Loucy (cell line): ENCODE results near the gene PHC3.

Source experiments
- EZH2phosphoT487 ChIP-seq: fragments of 200-600 bp; IDR thresholded peaks from 2 replicates; pipeline ENCODE4 v1.6.1; 2018; ENCODE audit warnings: antibody characterized with exemption, mild to moderate bottlenecking, moderate library complexity, borderline replicate concordance
- TF ChIP-seq, protein P1 (sequence below): fragments of 200-600 bp; sonication (generic); conservative IDR thresholded peaks from 2 replicates; pipeline ENCODE4 v1.5.1; 2014; ENCODE audit warnings: mild to moderate bottlenecking, antibody characterized with exemption, low read length

- no peak for TF ChIP-seq EZH2phosphoT487
- TF ChIP-seq, protein P1, sequence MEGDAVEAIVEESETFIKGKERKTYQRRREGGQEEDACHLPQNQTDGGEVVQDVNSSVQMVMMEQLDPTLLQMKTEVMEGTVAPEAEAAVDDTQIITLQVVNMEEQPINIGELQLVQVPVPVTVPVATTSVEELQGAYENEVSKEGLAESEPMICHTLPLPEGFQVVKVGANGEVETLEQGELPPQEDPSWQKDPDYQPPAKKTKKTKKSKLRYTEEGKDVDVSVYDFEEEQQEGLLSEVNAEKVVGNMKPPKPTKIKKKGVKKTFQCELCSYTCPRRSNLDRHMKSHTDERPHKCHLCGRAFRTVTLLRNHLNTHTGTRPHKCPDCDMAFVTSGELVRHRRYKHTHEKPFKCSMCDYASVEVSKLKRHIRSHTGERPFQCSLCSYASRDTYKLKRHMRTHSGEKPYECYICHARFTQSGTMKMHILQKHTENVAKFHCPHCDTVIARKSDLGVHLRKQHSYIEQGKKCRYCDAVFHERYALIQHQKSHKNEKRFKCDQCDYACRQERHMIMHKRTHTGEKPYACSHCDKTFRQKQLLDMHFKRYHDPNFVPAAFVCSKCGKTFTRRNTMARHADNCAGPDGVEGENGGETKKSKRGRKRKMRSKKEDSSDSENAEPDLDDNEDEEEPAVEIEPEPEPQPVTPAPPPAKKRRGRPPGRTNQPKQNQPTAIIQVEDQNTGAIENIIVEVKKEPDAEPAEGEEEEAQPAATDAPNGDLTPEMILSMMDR, result no peak
Measured at GRCh38 chr3:170062068-170062467, 119.5 kb downstream of the PHC3 start.
